OCI-LY7 (cell line): Measurements from ENCODE around the gene TMEM253.

Experiments used
- EZH2phosphoT487 ChIP-seq: fragments of 200-600 bp; sonication (generic); IDR thresholded peaks from 2 replicates; pipeline ENCODE4 v1.6.1; 2018; ENCODE audit warnings: low read depth, borderline replicate concordance, mild to moderate bottlenecking, mixed run types, antibody characterized with exemption, low read length, moderate library complexity, mixed read lengths
- TF ChIP-seq, protein P1 (sequence below): fragments of 200-600 bp; sonication (generic); conservative IDR thresholded peaks from 2 replicates; pipeline ENCODE4 v1.5.1; 2014; ENCODE audit warnings: mild to moderate bottlenecking, antibody characterized with exemption, low read length, moderate library complexity, mixed read lengths

DNA sequence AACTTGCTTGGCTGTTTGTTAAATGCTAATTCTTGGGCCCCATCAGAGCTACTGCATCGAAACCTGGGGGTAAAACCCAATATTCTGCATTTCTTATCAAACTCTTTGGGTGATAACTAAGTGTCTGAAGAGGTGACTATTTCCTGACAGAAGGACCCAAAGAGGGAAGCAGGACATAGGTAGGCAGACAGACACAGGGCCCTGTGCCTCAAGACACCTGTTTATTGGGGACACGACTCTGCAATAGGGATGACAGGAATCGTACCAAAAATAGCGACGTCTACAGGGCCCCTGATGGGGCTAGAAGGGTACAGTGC is 11.0 kb upstream of the TMEM253 start:
- TF ChIP-seq, protein P1, sequence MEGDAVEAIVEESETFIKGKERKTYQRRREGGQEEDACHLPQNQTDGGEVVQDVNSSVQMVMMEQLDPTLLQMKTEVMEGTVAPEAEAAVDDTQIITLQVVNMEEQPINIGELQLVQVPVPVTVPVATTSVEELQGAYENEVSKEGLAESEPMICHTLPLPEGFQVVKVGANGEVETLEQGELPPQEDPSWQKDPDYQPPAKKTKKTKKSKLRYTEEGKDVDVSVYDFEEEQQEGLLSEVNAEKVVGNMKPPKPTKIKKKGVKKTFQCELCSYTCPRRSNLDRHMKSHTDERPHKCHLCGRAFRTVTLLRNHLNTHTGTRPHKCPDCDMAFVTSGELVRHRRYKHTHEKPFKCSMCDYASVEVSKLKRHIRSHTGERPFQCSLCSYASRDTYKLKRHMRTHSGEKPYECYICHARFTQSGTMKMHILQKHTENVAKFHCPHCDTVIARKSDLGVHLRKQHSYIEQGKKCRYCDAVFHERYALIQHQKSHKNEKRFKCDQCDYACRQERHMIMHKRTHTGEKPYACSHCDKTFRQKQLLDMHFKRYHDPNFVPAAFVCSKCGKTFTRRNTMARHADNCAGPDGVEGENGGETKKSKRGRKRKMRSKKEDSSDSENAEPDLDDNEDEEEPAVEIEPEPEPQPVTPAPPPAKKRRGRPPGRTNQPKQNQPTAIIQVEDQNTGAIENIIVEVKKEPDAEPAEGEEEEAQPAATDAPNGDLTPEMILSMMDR: no peak
- no peak for TF ChIP-seq EZH2phosphoT487
